Suprapubic skin (tissue), 4 donors: ENCODE measurements around the gene GRM5. TPM values are rescaled to one million over a fixed set of nuclear protein-coding genes. Genes with fewer than 3 reads are reported as not detected.

Source experiments
- DNase-seq, 2 donors: peaks; one replicate each; pipeline ENCODE4 v3.0.0-alpha.2; 2019; ENCODE audit warnings: low spot score in 2 of 2
- H3K27ac ChIP-seq: fragments of 200-600 bp; sonication (generic); one replicate; pipeline ENCODE4 v1.5.1; 2019
- H3K27me3 ChIP-seq: fragments of 200-600 bp; sonication (generic); one replicate; pipeline ENCODE4 v1.5.1; 2019
- H3K36me3 ChIP-seq: fragments of 200-600 bp; sonication (generic); one replicate; pipeline ENCODE4 v1.5.1; 2019
- H3K4me1 ChIP-seq: fragments of 200-600 bp; sonication (generic); one replicate; pipeline ENCODE4 v1.5.1; 2019
- H3K4me3 ChIP-seq: fragments of 200-600 bp; sonication (generic); one replicate; pipeline ENCODE4 v1.5.1; 2019; ENCODE audit warnings: mild to moderate bottlenecking
- H3K9me3 ChIP-seq: fragments of 200-600 bp; sonication (generic); one replicate; pipeline ENCODE4 v1.5.1; 2019
- CTCF ChIP-seq, 2 donors: fragments of 200-600 bp in 1 of 2; fragments of 450-650 bp in 1 of 2; sonication (generic) in 1 of 2; IDR thresholded peaks; one replicate each; pipeline ENCODE4 v1.5.1; 2016 to 2019; ENCODE audit warnings: antibody characterized with exemption in 2 of 2, mild to moderate bottlenecking in 1 of 2, moderate library complexity in 1 of 2
- EP300 ChIP-seq: sonication (generic); formaldehyde crosslinking; IDR thresholded peaks from one replicate; pipeline ENCODE4 v1.6.1; 2017; ENCODE audit warnings: antibody characterized with exemption
- POLR2A ChIP-seq, 2 donors: fragments of 450-650 bp; IDR thresholded peaks; one replicate each; pipeline ENCODE4 v1.6.1; 2017; ENCODE audit warnings: antibody characterized with exemption in 2 of 2, mild to moderate bottlenecking in 2 of 2, moderate library complexity in 2 of 2
- POLR2AphosphoS5 ChIP-seq, 3 donors: sonication (generic); formaldehyde crosslinking; IDR thresholded peaks; one replicate each; pipeline ENCODE4 v1.6.1; 2017; ENCODE audit warnings: antibody characterized with exemption in 3 of 3
- WGBS: methylation state at CpG from one replicate; pipeline ENCODE4 v1.1.5; 2018; 5-methylcytosine and 5-hydroxymethylcytosine counted together
- total RNA-seq, 4 donors: library from RNA; depleted of rRNA; stranded (reverse); fragments of >200 nt; gene quantifications; one replicate each; pipeline ENCODE4 v1.1.0, GENCODE V29; 2016

GRM5 gene
- total RNA-seq, 4 donors from 2014 or later = not detected

DNA sequence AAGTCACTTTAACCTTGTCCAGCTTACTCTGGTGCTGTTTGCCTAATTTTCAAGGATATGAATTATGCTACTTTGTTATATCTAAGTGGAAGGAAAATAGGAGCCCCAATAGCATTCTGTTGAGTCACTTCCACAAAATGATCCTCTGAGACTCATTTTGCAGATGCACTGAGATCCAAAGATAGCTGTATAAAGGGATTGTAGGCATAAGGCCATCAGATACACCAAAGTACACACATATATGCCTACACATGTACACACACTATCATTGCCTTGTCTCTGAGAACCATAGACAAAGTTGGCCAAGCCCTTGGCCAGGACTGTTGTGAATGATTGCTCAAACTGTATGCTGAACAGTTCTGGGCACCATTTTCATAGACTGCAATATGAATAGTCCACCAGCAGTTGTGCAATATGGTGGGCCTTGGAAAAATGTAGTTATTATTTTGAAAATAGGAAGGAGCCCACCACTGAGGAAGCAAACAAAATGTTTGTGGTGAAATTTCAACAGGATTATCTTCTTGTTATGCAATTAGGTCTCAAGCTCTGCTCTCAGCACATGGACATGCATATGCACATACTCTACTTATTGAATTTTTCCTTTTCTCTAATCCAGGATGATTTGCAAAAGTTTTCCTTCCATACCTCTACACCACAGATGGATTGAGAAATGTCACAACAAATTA is 542.3 kb downstream of the GRM5 start:
- Histone ChIP-seq H3K27ac (no peak overlapping the region), H3K9me3 (no peaks in the 10 kb centered on the region), H3K4me3 (no peak overlapping the region), H3K27me3 (no peaks in the 10 kb centered on the region), H3K36me3 (no peaks in the 10 kb centered on the region), H3K4me1 (no peaks in the 10 kb centered on the region)
- no peak for TF ChIP-seq CTCF (IDR thresholded peaks at IDR 0.05)
- TF ChIP-seq EP300 = no peak
- no peak for TF ChIP-seq POLR2AphosphoS5 (IDR thresholded peaks at IDR 0.05)
- TF ChIP-seq POLR2A (IDR thresholded peaks at IDR 0.05) = no peak
- DNase-seq = no peak

DNA sequence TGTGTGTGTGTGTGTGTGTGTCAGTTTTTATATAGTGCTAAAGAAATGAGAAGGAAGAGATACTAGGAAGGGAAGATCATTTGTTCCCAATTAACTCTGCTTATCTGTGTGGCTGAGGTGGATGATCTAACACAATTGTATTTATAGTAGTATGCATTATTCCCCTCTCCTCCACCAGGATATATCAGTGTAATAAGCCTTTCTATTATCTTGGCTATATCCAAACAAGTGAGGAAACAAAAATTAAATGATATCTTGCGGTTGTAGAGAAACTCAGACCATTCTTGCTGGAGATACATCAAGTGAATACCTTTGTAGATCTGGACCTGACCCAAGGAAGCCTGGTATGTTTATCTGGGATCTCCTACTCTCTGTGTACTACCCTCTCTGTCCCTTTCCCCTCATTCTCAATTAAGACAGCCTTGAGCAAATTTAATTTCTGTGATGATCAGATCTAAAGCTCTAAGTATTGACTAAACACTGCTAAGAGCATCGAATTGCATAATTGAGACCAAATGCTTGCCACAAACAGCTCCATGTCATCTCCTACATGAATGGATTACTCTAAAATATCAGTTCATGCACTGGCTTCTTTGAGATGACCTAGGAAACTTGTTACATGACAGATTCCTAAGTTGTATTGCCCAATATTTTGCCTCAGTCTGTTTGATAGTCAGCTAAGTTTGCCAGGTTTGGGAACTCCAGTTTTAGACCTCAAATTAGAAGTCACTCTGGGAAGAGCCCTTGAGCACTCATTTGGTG is 543.0 kb downstream of the GRM5 start:
- Histone ChIP-seq H3K36me3 (no peaks in the 10 kb centered on the region), H3K27ac (no peak overlapping the region), H3K4me1 (no peaks in the 10 kb centered on the region), H3K27me3 (no peaks in the 10 kb centered on the region), H3K4me3 (no peak overlapping the region), H3K9me3 (no peaks in the 10 kb centered on the region)
- WGBS = 60% methylated on average over 2 of the region's 2 CpGs
- TF ChIP-seq POLR2AphosphoS5 (IDR thresholded peaks at IDR 0.05) (no peak), POLR2A (IDR thresholded peaks at IDR 0.05) (no peak), EP300 (no peak), CTCF (IDR thresholded peaks at IDR 0.05) (no peak)
- no peak for DNase-seq

- Histone ChIP-seq H3K4me3 (no peak overlapping the region), H3K4me1 (no peaks in the 10 kb centered on the region), H3K9me3 (no peaks in the 10 kb centered on the region), H3K36me3 (no peaks in the 10 kb centered on the region), H3K27me3 (no peaks in the 10 kb centered on the region), H3K27ac (no peak overlapping the region)
- TF ChIP-seq EP300 (no peak), CTCF (IDR thresholded peaks at IDR 0.05) (no peak), POLR2A (IDR thresholded peaks at IDR 0.05) (no peak), POLR2AphosphoS5 (IDR thresholded peaks at IDR 0.05) (no peak)
- WGBS = 50% methylated on average over 1 of the region's 1 CpG
- no peak for DNase-seq
These were observed 544.0 kb downstream of the GRM5 start for GRCh38 chr11:88521799-88522201.

- Histone ChIP-seq H3K27me3 (no peaks in the 10 kb centered on the region), H3K27ac (no peak overlapping the region), H3K36me3 (no peaks in the 10 kb centered on the region), H3K9me3 (no peaks in the 10 kb centered on the region), H3K4me1 (no peaks in the 10 kb centered on the region), H3K4me3 (no peak overlapping the region)
- no peak for TF ChIP-seq POLR2AphosphoS5 (IDR thresholded peaks at IDR 0.05)
- no peak for TF ChIP-seq EP300
- no peak for TF ChIP-seq POLR2A (IDR thresholded peaks at IDR 0.05)
- TF ChIP-seq CTCF (IDR thresholded peaks at IDR 0.05) = no peak
- DNase-seq = no peak
These were observed 544.4 kb downstream of the GRM5 start for GRCh38 chr11:88521399-88521798.

DNA sequence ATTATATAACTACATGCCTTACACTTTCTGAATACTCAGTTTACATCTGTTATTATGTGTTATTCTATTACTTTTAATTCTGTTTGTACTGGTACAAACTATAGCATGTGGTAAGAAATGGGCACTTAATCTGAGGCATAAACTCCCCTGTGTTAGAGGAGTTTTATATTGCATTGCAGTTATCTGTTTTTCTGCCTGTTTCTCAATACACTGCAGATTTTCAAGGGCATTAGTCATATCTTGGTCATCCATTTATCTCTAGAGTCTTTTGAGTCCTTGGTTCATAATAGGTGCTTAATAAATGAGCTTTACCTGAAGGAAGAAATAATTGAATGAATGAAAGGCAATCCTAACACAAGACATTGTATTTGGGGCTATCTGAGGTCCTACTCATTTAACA is 545.4 kb downstream of the GRM5 start:
- DNase-seq = no peak
- Histone ChIP-seq H3K4me3 (no peak overlapping the region), H3K4me1 (no peaks in the 10 kb centered on the region), H3K9me3 (no peaks in the 10 kb centered on the region), H3K27ac (no peak overlapping the region), H3K36me3 (no peaks in the 10 kb centered on the region), H3K27me3 (no peaks in the 10 kb centered on the region)
- no peak for TF ChIP-seq CTCF (IDR thresholded peaks at IDR 0.05)
- TF ChIP-seq POLR2A (IDR thresholded peaks at IDR 0.05) = no peak
- no peak for TF ChIP-seq POLR2AphosphoS5 (IDR thresholded peaks at IDR 0.05)
- TF ChIP-seq EP300 = no peak
